CD14-positive monocyte (primary cell): Measurements from ENCODE around the gene GLB1L. TPM values are rescaled to one million over a fixed set of nuclear protein-coding genes. Genes with fewer than 3 reads are reported as not detected.

Experiments used
- DNase-seq, 3 donors: peaks; one replicate each; pipeline ENCODE4 v3.0.0-alpha.2; 2011 to 2022
- H2AFZ ChIP-seq: 2 replicates; pipeline ENCODE4 v1.6.0; 2012; ENCODE audit warnings: mild to moderate bottlenecking, low read depth, low read length, inconsistent platforms; ENCODE audit not compliant: insufficient read depth, poor library complexity, severe bottlenecking
- H3K27ac ChIP-seq, 2 donors: 1 replicate in 1 of 2; 2 replicates in 1 of 2; pipeline ENCODE4 v1.5.1; 2012 to 2013; ENCODE audit warnings: low read length in 2 of 2, control low read depth in 1 of 2, inconsistent platforms in 1 of 2, low read depth in 1 of 2, mild to moderate bottlenecking in 1 of 2
- H3K27me3 ChIP-seq, 2 donors: one replicate each; pipeline versions ENCODE4 v1.6.0 to v1.6.1; 2011 to 2013; ENCODE audit warnings: low read length in 2 of 2; ENCODE audit not compliant: control insufficient read depth in 2 of 2, insufficient read depth in 2 of 2
- H3K36me3 ChIP-seq, 2 donors: replicated peaks in 1 of 2; 1 replicate in 1 of 2; 2 replicates in 1 of 2; pipeline versions ENCODE4 v1.5.1 to v1.6.1; 2012 to 2013; ENCODE audit warnings: low read length in 2 of 2, control low read depth in 1 of 2, inconsistent platforms in 1 of 2, mild to moderate bottlenecking in 1 of 2; ENCODE audit not compliant: insufficient read depth in 2 of 2, control insufficient read depth in 1 of 2
- H3K4me1 ChIP-seq, 2 donors: 1 replicate in 1 of 2; 2 replicates in 1 of 2; pipeline versions ENCODE4 v1.5.1 to v1.6.1; 2012 to 2013; ENCODE audit warnings: low read length in 2 of 2, control low read depth in 1 of 2, inconsistent platforms in 1 of 2, mild to moderate bottlenecking in 1 of 2, moderate library complexity in 1 of 2; ENCODE audit not compliant: insufficient read depth in 2 of 2, control insufficient read depth in 1 of 2
- H3K4me2 ChIP-seq: replicated peaks from 2 replicates; pipeline ENCODE3; 2012; ENCODE audit warnings: low read length, moderate library complexity, mild to moderate bottlenecking; ENCODE audit not compliant: poor library complexity, severe bottlenecking; ENCODE audit errors: extremely low read depth
- H3K4me3 ChIP-seq, 3 experiments: fragments of 200-600 bp in 1 of 3; sonication (generic) in 1 of 3; replicated peaks in 1 of 3; 1 replicate in 2 of 3; 2 replicates in 1 of 3; pipeline ENCODE4 v1.5.1; 2011 to 2013; ENCODE audit warnings: low read length in 3 of 3, mild to moderate bottlenecking in 3 of 3, control low read depth in 2 of 3, low read depth in 2 of 3, inconsistent platforms in 1 of 3, moderate library complexity in 1 of 3
- H3K79me2 ChIP-seq: 2 replicates; pipeline ENCODE4 v1.6.0; 2012; ENCODE audit warnings: mild to moderate bottlenecking, control low read depth, inconsistent platforms, low read length, moderate library complexity; ENCODE audit not compliant: insufficient read depth
- H3K9ac ChIP-seq: 2 replicates; pipeline ENCODE4 v1.6.0; 2017; ENCODE audit warnings: low read length, mild to moderate bottlenecking; ENCODE audit not compliant: insufficient read depth, poor library complexity, severe bottlenecking
- H3K9me3 ChIP-seq, 2 donors: replicated peaks in 1 of 2; 1 replicate in 1 of 2; 2 replicates in 1 of 2; pipeline versions ENCODE4 v1.5.1 to v1.6.1; 2012 to 2013; ENCODE audit warnings: low read length in 2 of 2, control low read depth in 1 of 2; ENCODE audit not compliant: control insufficient read depth in 1 of 2, insufficient read depth in 1 of 2
- H4K20me1 ChIP-seq: 2 replicates; pipeline ENCODE4 v1.6.0; 2012; ENCODE audit warnings: mild to moderate bottlenecking, low read length, control low read depth, moderate library complexity; ENCODE audit not compliant: insufficient read depth
- H3K27ac Mint-ChIP-seq, 7 donors: one replicate each; pipeline ENCODE4 v1.8.0; 2020; ENCODE audit warnings: mild to moderate bottlenecking in 7 of 7, mixed read lengths in 7 of 7, moderate library complexity in 6 of 7, inconsistent platforms in 2 of 7
- H3K27me3 Mint-ChIP-seq, 3 donors: one replicate each; pipeline ENCODE4 v1.8.0; 2021 to 2022; ENCODE audit warnings: low read depth in 3 of 3, mild to moderate bottlenecking in 3 of 3, mixed read lengths in 3 of 3, moderate library complexity in 3 of 3, inconsistent platforms in 1 of 3
- H3K36me3 Mint-ChIP-seq, 2 donors: one replicate each; pipeline ENCODE4 v1.8.0; 2020; ENCODE audit warnings: mixed read lengths in 2 of 2, inconsistent platforms in 1 of 2, mild to moderate bottlenecking in 1 of 2
- H3K4me1 Mint-ChIP-seq: one replicate; pipeline ENCODE4 v1.8.0; 2020; ENCODE audit warnings: mild to moderate bottlenecking, mixed read lengths
- H3K4me3 Mint-ChIP-seq, 2 donors: one replicate each; pipeline ENCODE4 v1.8.0; 2020; ENCODE audit warnings: mild to moderate bottlenecking in 2 of 2, mixed read lengths in 2 of 2, moderate library complexity in 1 of 2
- H3K9me3 Mint-ChIP-seq, 7 donors: one replicate each; pipeline ENCODE4 v1.8.0; 2020 to 2022; ENCODE audit warnings: mixed read lengths in 7 of 7, mild to moderate bottlenecking in 6 of 7, moderate library complexity in 6 of 7, inconsistent platforms in 2 of 7
- CTCF ChIP-seq: fragments of 200-600 bp; IDR thresholded peaks from one replicate; pipeline ENCODE4 v1.8.0; 2022; ENCODE audit warnings: antibody characterized with exemption, mild to moderate bottlenecking
- WGBS: methylation state at CpG from one replicate; pipeline ENCODE4 v1.1.5; 2013; ENCODE audit warnings: missing lambda C conversion rate; ENCODE audit not compliant: insufficient coverage; 5-methylcytosine and 5-hydroxymethylcytosine counted together
- intact Hi-C, 2 donors: fragments of 100-400 bp; cut with micrococcal nuclease; formaldehyde crosslinking; loops; one replicate each; pipeline versions ENCODE4 v1.15.0 to v1.15.1; 2023
- polyA plus RNA-seq, 3 donors: library from polyadenylated mRNA; depleted of rRNA in 1 of 3; unstranded in 2 of 3; stranded (reverse) in 1 of 3; fragments of 300-500 nt in 2 of 3; fragments of >200 nt in 1 of 3; fragmentation: Illumina TruSeq in 2 of 3; gene quantifications; 1 replicate in 2 of 3; 2 replicates in 1 of 3; pipeline ENCODE4 v1.2.3, GENCODE V29; 2012 to 2021

Gene GLB1L
- polyA plus RNA-seq, 3 donors, result 4.0 to 11.7 (median 7.7) TPM

- Mint-ChIP-seq H3K36me3 (peaks cover 26 to 34% of the 10 kb centered on the region in 2 donors), H3K9me3 (no peaks in the 10 kb centered on the region), H3K4me1 (peaks cover 55% of the 10 kb centered on the region), H3K27ac (peak within 1 kb of the TSS; percentile 92 to 98 (median 95)), H3K4me3 (peak within 1 kb of the TSS; percentile 90 to 96), H3K27me3 (peaks cover 0 to 3% (median 0%) of the 10 kb centered on the region in 3 donors)
- intact Hi-C loops, result loop anchor here (5.0 kb wide), 2 partner anchors 36 to 76 kb away; partner anchors contain the start of genes ABCB6 (in 2 of the 2), CNPPD1 (in 1 of the 2) and RETREG2 (in 1 of the 2)
- Histone ChIP-seq H3K27ac (peak within 1 kb of the TSS; percentile 80 to 90), H3K4me1 (peaks cover 55 to 67% of the 10 kb centered on the region in 2 donors), H3K9ac (peak within 1 kb of the TSS; percentile 84), H3K4me3 (peak within 1 kb of the TSS; percentile 88 to 96 (median 88)), H3K27me3 (no peaks in the 10 kb centered on the region), H3K36me3 (peaks cover 18 to 24% of the 10 kb centered on the region in 2 donors), H4K20me1 (peaks cover 30% of the 10 kb centered on the region), H3K9me3 (no peaks in the 10 kb centered on the region), H3K79me2 (peaks cover 61% of the 10 kb centered on the region), H3K4me2 (peak within 1 kb of the TSS; percentile 95), H2AFZ (peak within 1 kb of the TSS; percentile 89)
- DNase-seq, result peak in 2 of 3 donors; percentile 53
- no peak for TF ChIP-seq CTCF
- WGBS, result under 1% methylated on average over 29 of the region's 49 CpGs
Measured at GRCh38 chr2:219252900-219253752, 7.9 kb upstream of the GLB1L start, which contains the start of gene TUBA4B. TSS of gene TUBA4B (plus strand) at chr2:219253243. CDS start at chr2:219253408, 165 bp downstream.

GRCh38 chr2:219252570-219252899 is 7.3 kb upstream of the GLB1L start:
- no peak for TF ChIP-seq CTCF
- H3K4me3 ChIP-seq, result peak overlapping the region; percentile 88 to 96 (median 88)
- intact Hi-C loops, result loop anchor here (5.0 kb wide), 2 partner anchors 35 to 75 kb away; partner anchors contain the start of genes ABCB6 (in 2 of the 2), CNPPD1 (in 1 of the 2) and RETREG2 (in 1 of the 2)
- DNase-seq, result no peak
- Mint-ChIP-seq H3K27ac (peak overlapping the region; percentile 88 to 95 (median 90)), H3K9me3 (no peaks in the 10 kb centered on the region), H3K4me3 (peak overlapping the region; percentile 90 to 96), H3K4me1 (peaks cover 61% of the 10 kb centered on the region), H3K27me3 (peaks cover 0 to 3% (median 0%) of the 10 kb centered on the region in 3 donors), H3K36me3 (peaks cover 28 to 39% of the 10 kb centered on the region in 2 donors)
- H2AFZ ChIP-seq, result peak overlapping the region; percentile 27
- H3K27me3 ChIP-seq, result no peaks in the 10 kb centered on the region
- peaks cover 19 to 30% of the 10 kb centered on the region in 2 donors for H3K36me3 ChIP-seq
- H3K4me1 ChIP-seq, result peaks cover 61 to 73% of the 10 kb centered on the region in 2 donors
- peak overlapping the region; percentile 84 for H3K9ac ChIP-seq
- 4% methylated on average over 9 of the region's 9 CpGs for WGBS
- peaks cover 30% of the 10 kb centered on the region for H4K20me1 ChIP-seq
- H3K4me2 ChIP-seq, result peak overlapping the region; percentile 95
- H3K9me3 ChIP-seq, result no peaks in the 10 kb centered on the region
- peaks cover 66% of the 10 kb centered on the region for H3K79me2 ChIP-seq
- H3K27ac ChIP-seq, result peak overlapping the region; percentile 80 to 90
